Stimulated activated CD4-positive, alpha-beta T cell treated with anti-CD3 and anti-CD28 coated beads, TNF-alpha, amount 100 ng/mL, for 4 hours (primary cell): Measurements from ENCODE around the gene SLC29A4.

ENCODE experiments used
- DNase-seq, 3 experiments: peaks; one replicate each; pipeline ENCODE4 v3.0.0-alpha.2; 2020; ENCODE audit warnings: low read depth in 3 of 3

SLC29A4 gene

DNA sequence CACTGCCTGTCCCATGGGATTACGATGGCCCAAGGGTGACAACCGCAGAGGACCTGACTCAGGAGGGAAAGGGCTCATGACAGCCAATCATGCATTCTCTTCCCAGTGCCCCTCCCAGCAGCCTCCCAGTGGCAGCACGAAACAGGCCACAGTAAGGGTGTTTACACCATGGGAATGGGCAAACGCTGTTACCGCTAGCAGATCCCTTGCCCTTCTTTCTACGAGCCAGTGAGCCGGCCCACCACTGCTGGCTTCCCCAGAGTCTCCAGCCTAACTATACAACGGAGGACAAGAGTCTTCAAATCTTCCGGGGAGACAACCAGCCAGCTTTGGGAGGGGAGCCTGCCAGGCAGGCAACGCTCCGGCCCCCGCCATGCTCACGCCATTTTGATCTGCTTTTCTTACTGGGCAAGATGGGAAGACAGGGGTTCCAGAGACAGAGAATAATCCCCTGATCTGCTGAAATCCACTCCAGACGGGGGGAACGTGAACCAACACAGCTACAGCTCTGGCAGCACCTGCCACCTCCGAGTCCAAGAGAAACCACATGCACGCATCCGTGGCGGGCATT, 69.8 kb downstream of the SLC29A4 start:
- DNase-seq: no peak

- no peak for DNase-seq
Measured at GRCh38 chr7:5354460-5355232, 71.9 kb downstream of the SLC29A4 start.
